Left hindlimb (tissue), 1 donor: ENCODE results near the gene FAM186B.
"Not testable (repeated sequence)": the region's sequence is repeated elsewhere in the genome, so short reads cannot be mapped to it uniquely, and the experiment has no call there.

Experiments
- DNase-seq: peaks from one replicate; pipeline ENCODE4 v3.0.0-alpha.2; 2018

The FAM186B gene

GRCh38 chr12:49633703-49634345 is 28.4 kb upstream of the FAM186B start:
- peak; percentile 30 for DNase-seq

DNA sequence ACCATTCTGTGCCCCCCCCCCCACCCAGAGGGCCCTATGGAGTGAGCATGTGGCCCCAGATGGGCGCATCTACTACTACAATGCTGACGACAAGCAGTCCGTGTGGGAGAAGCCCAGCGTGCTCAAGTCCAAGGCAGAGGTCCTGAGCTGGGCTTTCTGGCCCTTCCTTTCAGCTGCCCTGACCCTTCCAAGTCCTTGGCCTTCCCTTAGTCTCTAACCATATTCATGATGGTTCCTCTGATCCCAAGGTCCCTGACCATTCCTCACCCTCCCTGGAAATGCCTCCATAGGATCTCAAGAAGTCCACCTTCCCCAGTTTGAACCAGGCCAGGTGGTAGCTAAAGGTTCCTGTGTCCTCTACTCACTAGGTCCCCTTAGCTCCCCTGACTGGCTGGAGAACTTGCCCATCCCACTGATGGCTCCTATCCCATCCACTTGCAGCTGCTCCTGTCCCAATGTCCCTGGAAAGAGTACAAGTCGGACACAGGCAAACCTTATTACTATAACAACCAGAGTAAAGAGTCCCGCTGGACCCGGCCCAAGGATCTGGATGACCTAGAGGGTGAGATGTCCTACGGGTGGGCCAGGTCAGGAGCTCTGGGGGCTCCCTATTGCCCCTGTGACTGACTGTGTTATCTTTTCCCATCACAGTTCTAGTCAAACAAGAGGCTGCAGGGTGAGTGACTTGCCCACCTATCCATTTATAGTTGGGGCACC is 27.7 kb upstream of the FAM186B start:
- DNase-seq: no peak

- no peak for DNase-seq
Observed at GRCh38 chr12:49632401-49632800, 27.0 kb upstream of the FAM186B start.

DNA sequence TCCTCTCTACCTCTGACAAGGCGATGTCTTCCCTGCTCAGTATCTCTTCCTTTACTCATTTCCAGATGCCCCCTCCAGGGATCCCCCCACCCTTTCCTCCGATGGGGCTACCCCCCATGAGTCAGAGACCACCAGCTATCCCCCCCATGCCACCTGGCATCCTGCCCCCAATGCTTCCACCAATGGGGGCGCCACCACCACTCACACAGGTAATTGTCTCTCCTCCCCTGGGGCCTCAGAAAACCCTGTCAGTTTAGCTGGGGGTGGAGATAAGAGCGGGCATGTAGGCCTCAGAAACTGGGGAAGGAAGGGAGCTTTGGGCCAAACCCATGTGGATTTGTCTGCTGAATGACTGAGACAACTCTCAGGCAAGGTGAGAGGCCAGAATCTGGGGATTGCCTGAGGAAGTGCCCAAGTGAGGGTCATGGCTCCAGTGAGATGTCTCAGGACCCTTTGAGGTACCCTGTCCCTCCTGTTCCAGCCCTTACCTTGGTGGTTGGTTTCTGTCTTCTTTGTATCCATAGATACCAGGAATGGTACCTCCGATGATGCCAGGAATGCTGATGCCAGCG is 26.0 kb upstream of the FAM186B start:
- no peak for DNase-seq

DNA sequence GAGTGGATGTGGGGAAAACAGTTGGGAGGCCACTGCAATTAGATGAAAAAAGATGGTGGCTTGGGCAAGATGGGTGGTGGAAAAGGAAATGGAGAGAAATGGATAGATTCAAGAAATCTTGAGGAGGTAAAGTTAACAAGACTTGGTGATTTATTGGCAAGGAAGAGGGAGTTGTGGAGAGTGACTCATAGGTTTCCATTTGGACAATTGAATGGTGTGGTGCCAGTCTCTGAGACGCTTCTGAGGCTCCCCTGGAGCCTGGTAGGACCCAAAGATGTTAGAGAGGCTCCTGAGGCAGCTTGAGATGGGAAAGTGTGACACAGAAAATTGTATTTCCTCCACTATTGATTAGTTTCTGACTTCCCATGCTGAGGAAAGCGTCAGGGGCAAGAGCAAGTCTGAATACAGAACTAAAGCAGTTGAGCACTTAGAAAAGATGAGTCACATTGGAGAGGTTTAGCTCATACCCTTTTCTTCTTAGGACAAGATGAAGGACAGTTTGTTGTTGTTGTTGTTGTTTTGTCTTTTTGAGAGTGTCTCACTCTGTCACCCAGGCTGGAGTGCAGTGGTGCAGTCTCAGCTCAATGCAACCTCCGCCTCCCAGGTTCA is 22.4 kb upstream of the FAM186B start:
- no peak for DNase-seq

DNA sequence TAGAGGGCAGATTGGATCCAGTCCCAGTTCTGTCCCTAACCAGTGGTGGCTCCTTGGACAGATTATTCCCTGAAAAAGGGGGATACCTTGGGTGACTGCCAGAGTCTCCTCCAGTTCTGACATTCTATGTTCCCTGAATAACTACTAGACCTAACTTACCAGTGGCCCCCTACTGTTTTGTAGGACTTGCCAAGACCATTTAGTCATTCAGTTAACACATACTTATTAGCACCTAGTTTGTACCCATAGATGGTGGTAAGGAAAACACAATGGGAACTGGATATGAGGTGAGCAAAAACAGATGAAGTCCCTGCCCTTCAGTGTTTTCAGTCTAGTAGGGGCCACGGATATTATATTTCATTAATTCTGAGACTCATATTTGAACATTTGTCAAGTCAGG is 21.4 kb upstream of the FAM186B start:
- DNase-seq: no peak

DNA sequence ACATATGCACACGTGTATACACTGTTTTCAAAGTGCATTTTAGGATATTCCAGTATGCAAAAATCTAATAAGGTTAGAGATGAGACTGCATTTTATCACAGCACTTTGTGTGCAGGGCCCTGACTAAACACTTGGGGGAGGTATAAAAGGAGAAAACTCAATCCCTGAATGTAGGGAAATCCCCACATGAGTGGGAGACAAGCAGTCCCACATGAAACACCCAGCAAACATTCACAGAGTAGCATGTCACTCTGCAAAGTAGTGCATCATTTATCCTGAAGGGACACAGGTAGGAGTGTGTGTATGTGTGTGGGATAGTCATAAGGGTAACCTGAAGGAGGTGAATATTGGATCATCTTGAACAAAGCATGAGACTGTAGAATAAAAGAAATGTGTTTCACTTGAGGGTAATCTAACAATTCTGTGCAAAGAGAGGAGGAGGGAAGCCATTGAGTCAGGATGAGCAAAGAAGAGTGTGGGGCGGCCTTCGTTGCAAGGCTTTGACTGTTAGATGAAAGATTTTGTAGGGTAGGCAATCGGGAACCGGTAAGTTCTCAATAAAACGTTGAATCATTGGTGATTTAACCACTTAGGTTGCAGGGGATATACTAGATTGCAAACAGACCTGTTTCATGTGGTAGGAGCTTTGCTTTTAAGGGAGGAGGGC is 20.9 kb upstream of the FAM186B start:
- no peak for DNase-seq

- DNase-seq: no peak
Observed at GRCh38 chr12:49624921-49625577, 19.6 kb upstream of the FAM186B start.

- DNase-seq: peak; percentile 91
Observed at GRCh38 chr12:49623142-49623904, 17.9 kb upstream of the FAM186B start, which contains the start of gene PRPF40B. Gene PRPF40B, plus strand, starts transcription at chr12:49623561. Its CDS starts 30 bp downstream, at chr12:49623591.

DNA sequence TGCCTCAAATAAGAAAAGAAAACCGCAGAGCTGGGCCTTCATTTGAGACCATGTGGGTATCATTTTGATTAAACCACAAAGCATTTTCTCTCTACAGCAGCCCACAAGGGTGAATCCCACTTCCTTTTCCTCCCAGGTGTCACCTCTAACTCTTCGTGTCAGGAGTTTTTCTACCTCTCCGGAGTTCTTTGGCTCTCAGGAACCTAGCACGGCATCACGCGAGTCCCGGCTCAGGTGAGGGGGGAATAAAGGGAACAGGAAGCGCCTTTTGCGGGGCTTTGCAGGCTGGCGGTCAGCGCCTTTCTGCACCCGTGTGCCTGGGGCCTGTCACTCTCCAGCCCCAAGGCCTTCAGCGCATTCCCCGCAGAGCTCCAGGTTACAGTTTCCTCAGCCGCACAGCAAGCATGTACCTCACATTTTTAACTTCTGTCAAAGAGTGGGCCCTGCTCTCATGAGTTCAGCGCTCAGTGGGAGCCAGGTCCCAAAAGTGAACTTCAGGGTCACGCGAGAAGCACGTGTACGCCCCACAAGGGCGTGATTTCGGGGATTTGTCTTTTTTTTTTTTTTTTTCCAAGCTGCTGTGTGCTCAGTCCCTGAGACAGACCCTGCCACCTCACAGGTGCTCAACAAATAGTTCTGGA is 17.2 kb upstream of the FAM186B start:
- DNase-seq: peak; percentile 57

- DNase-seq: no peak
Observed at GRCh38 chr12:49621651-49622500, 16.4 kb upstream of the FAM186B start.

DNA sequence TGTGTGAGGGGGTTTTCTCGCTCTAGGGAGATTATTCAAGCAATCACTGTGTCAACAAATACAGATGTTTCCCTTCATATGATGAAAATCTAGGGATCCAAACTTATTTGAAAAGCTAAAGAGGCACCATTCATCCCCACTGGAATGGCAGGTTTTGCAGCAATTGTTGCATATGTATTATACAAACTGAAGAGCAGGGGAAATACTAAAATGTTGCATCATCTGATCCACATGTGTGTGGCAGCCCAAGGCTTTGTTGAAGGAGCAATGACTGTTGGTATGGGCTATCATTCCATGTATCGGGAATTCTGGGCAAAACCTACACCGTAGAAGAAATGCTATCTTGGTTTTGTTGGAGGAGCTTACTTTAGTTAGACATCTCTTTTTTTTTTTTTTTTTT is 13.8 kb upstream of the FAM186B start:
- no peak for DNase-seq

DNA sequence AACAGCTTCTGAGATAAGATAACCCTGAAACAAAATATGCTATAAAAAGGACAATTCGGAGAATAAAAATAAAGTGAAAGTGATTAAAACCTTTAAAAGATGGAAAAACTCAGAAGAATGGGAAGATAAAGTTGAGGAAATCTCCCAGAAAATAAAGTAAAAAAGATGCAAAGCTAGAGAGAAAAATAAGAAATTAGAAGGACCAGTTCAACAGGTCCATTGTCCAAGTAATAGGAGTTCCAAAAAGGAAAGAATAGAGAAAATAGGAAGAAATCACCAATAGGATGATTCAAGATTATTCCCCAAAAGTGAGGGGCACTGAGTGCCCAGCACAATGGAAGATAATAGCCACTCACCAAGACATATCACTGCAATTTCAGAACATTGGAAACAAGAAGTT is 13.1 kb upstream of the FAM186B start:
- DNase-seq: no peak

GRCh38 chr12:49616533-49617219 is 11.2 kb upstream of the FAM186B start:
- DNase-seq: no peak

- DNase-seq: no peak
Observed at GRCh38 chr12:49615725-49616124, 10.3 kb upstream of the FAM186B start.

DNA sequence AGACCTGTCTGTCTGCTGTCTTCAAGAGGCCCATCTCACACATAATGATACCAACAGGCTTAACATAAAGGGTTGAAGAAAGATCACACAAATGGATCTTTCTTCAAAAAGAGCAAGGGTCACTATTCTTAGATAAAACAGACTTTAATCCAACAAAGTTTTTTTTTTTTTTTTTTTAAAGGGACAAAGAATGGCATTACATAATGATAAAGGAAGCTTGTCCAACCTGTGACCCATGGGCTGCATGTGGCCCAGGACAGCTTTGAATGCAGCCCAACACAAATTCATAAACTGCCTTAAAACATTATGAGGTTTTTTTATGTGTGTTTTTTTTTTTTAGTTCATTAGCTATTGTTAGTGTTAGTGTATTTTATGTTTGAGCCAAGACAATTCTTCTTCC is 6.8 kb upstream of the FAM186B start:
- no peak for DNase-seq

DNA sequence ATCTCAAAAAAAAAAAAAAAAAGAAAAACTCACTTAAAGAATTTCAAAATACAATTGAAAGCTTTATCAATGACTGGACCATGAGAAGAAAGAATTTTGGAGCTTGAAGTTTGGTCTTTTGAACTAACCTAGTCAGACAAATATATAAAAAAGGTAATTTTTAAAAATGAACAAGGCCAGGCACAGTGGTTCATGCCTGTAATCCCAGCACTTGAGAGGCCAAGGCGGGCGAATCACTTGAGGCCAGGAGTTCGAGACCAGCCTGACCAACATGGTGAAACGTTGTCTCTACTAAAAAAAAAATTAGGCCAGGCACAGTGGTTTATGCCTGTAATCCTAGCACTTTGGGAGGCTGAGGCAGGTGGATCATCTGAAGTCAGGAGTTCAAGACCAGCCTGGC is 5.3 kb upstream of the FAM186B start:
- not testable (repeated sequence) for DNase-seq

DNA sequence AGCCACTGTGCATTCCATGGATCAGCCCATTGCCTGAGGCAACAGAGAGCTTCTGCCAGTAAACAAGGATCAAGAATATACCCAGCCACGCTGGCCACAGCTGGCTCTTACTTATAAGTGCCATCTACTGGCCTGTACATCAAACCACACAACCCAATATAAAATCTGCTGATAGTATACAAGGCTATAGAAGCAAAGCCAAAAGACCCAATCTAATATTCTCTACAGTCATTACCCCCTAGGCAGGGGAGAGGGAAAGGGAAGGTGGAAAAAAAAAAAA is 4.4 kb upstream of the FAM186B start:
- DNase-seq: no peak

GRCh38 chr12:49609059-49609874 is 3.8 kb upstream of the FAM186B start:
- DNase-seq: no peak
